Measurements from ENCODE around the gene FLYWCH2. TPM values are rescaled to one million over a fixed set of nuclear protein-coding genes. Genes with fewer than 3 reads are reported as not detected.

FLYWCH2 gene
- total RNA-seq, 4 donors from 2014 or later = 58.4 to 89.3 (median 73.8) TPM

GRCh38 chr16:2946649-2947048 lies 63.6 kb downstream of the FLYWCH2 start:
- DNase-seq = no peak
- H3K36me3 ChIP-seq = peaks cover 4 to 16% of the 10 kb centered on the region in 2 donors
- H3K27me3 ChIP-seq = no peaks in the 10 kb centered on the region
- no peaks in the 10 kb centered on the region for H3K4me1 ChIP-seq
- no peak overlapping the region for H3K4me3 ChIP-seq (replicated peaks in 1 of 3)
- no peak for TF ChIP-seq POLR2A (IDR thresholded peaks at IDR 0.05)
- 97% methylated on average over 4 of the region's 4 CpGs for WGBS, 2 donors
- intact Hi-C loops (cut with DNase I) = no loop called here
- H3K27ac ChIP-seq = no peak overlapping the region
- no peaks in the 10 kb centered on the region for H3K9me3 ChIP-seq

Other genes starting within 250 kb of the FLYWCH2 start
- 10 to 100 TPM in 3 of 4 donors, 1 to 10 TPM in 1; 8.6 to 23.3 (median 15.1) TPM for gene KCTD5, start 200.7 kb upstream of the FLYWCH2 start, total RNA-seq
- gene PRSS27, start 163.0 kb upstream of the FLYWCH2 start, total RNA-seq = 1 to 10 TPM in 3 of 4 donors, not detected in 1; 1.1 to 1.5 (median 1.1) TPM
- 100 to 1,000 TPM; 262 to 378 (median 312) TPM for gene SRRM2, start 130.6 kb upstream of the FLYWCH2 start, total RNA-seq
- gene ELOB, start 105.9 kb upstream of the FLYWCH2 start, total RNA-seq = 100 to 1,000 TPM; 373 to 786 (median 647) TPM
- gene PRSS33, start 95.7 kb upstream of the FLYWCH2 start, total RNA-seq = not detected
- gene PRSS41, start 84.7 kb upstream of the FLYWCH2 start, total RNA-seq = not detected
- under 1 TPM in 1 of 4 donors, not detected in 3; 0.56 TPM for gene PRSS21, start 66.0 kb upstream of the FLYWCH2 start, total RNA-seq
- not detected for gene ZG16B, start 52.9 kb upstream of the FLYWCH2 start, total RNA-seq
- gene PRSS22, start 25.0 kb upstream of the FLYWCH2 start, total RNA-seq = 1 to 10 TPM; 1.2 to 7.7 (median 4.6) TPM
- 10 to 100 TPM; 31.3 to 49.8 (median 41.5) TPM for gene FLYWCH1, start 28.7 kb downstream of the FLYWCH2 start, total RNA-seq
- not detected for gene KREMEN2, start 81.1 kb downstream of the FLYWCH2 start, total RNA-seq
- gene PAQR4, start 86.1 kb downstream of the FLYWCH2 start, total RNA-seq = 1 to 10 TPM; 2.8 to 5.6 (median 3.3) TPM
- gene PKMYT1, start 97.2 kb downstream of the FLYWCH2 start, total RNA-seq = under 1 TPM in 2 of 4 donors, not detected in 2; 0.81 to 0.88 TPM
- under 1 TPM in 1 of 4 donors, not detected in 3; 0.33 TPM for gene CLDN9, start 129.7 kb downstream of the FLYWCH2 start, total RNA-seq
- gene CLDN6, start 135.0 kb downstream of the FLYWCH2 start, total RNA-seq = not detected
- 100 to 1,000 TPM in 1 of 4 donors, 10 to 100 TPM in 3; 47.9 to 110 (median 67.0) TPM for gene TNFRSF12A, start 137.2 kb downstream of the FLYWCH2 start, total RNA-seq
- 10 to 100 TPM; 10.1 to 51.7 (median 29.7) TPM for gene HCFC1R1, start 140.7 kb downstream of the FLYWCH2 start, total RNA-seq
- 10 to 100 TPM; 16.5 to 19.1 (median 17.6) TPM for gene THOC6, start 140.8 kb downstream of the FLYWCH2 start, total RNA-seq
- gene BICDL2, start 153.7 kb downstream of the FLYWCH2 start, total RNA-seq = 10 to 100 TPM in 3 of 4 donors, 1 to 10 TPM in 1; 7.3 to 17.8 (median 14.6) TPM
- 1 to 10 TPM in 1 of 4 donors, under 1 TPM in 3; 0.49 to 1.6 (median 0.70) TPM for gene MMP25, start 163.3 kb downstream of the FLYWCH2 start, total RNA-seq
- gene IL32, start 182.4 kb downstream of the FLYWCH2 start, total RNA-seq = 10 to 100 TPM; 24.0 to 53.6 (median 28.9) TPM
- gene ZSCAN10, start 216.1 kb downstream of the FLYWCH2 start, total RNA-seq = not detected
- gene ZNF205, start 229.4 kb downstream of the FLYWCH2 start, total RNA-seq = 10 to 100 TPM; 18.5 to 28.9 (median 19.6) TPM

Measured in thyroid gland (tissue), 4 donors.